GM12892 (cell line): ENCODE results near the gene CDX1.

Source experiments
- POLR2A ChIP-seq: IDR thresholded peaks from 2 replicates; pipeline ENCODE4 v1.6.1; 2011; ENCODE audit warnings: low read depth, low read length, control low read depth
- POLR2AphosphoS5 ChIP-seq: IDR thresholded peaks from 2 replicates; pipeline ENCODE4 v1.6.1; 2011; ENCODE audit warnings: low read depth, low read length, control low read depth

- TF ChIP-seq POLR2A (no peak), POLR2AphosphoS5 (no peak)
These were observed 63.0 kb downstream of the CDX1 start for GRCh38 chr5:150229571-150229970.
